Inflammatory macrophage treated with lipopolysaccharide for 1 hour (primary cell): ENCODE measurements around the gene DRG2.

ENCODE experiments used
- DNase-seq, 2 donors: peaks; one replicate each; pipeline ENCODE4 v3.0.0-alpha.2; 2020 to 2022

Gene DRG2, protein sequence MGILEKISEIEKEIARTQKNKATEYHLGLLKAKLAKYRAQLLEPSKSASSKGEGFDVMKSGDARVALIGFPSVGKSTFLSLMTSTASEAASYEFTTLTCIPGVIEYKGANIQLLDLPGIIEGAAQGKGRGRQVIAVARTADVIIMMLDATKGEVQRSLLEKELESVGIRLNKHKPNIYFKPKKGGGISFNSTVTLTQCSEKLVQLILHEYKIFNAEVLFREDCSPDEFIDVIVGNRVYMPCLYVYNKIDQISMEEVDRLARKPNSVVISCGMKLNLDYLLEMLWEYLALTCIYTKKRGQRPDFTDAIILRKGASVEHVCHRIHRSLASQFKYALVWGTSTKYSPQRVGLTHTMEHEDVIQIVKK

DNA sequence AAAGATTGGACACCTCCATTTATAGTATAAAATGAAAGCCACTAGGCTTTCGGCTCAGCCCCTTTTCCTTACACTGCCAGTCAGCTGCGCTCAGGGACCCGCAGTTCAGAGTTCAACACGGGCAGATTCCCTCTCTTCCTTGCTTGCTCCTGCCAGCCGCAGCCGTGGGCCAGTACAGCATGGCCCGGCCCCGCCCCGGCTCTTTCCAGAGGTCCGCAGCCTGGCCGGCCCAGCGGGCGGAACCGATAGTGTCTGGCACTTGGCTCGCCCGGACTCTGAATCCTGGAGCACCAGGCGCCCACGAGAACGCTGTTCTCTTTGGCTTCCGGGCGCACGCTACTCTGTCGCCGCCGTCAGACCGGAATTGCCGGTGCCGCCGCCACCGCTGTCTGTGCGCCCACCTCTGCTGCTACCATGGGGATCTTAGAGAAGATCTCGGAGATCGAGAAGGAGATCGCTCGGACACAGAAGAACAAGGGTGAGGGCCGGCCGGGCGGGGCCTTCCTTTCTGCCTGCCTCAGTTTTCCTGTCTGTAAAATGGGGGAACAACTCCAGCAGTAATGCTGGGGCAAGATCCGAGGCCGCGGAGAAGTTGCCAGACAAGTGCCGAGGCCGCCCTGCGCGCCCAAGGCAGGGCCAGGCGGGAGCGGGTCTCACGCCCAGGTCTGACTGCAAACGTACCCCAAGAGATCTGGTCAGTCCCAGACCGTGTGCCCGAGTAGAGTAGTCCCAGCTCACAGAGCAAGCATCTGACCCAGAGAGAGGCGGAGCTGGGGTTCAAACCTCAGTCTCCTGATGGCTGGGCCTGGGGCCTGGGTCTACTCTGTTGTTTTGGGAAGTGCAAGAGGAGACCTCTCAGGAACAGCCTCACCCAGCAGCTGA is at the start of gene DRG2:
DRG2 (plus strand) TSS at position 339 of the 882 bp plus-strand sequence; CDS start at position 415, 76 bp downstream.
- peak; percentile 82 to 97 for DNase-seq

- DNase-seq = peak; percentile 45 to 57
These were observed 49.4 kb upstream of the DRG2 start for GRCh38 chr17:18038149-18038850.

DNA sequence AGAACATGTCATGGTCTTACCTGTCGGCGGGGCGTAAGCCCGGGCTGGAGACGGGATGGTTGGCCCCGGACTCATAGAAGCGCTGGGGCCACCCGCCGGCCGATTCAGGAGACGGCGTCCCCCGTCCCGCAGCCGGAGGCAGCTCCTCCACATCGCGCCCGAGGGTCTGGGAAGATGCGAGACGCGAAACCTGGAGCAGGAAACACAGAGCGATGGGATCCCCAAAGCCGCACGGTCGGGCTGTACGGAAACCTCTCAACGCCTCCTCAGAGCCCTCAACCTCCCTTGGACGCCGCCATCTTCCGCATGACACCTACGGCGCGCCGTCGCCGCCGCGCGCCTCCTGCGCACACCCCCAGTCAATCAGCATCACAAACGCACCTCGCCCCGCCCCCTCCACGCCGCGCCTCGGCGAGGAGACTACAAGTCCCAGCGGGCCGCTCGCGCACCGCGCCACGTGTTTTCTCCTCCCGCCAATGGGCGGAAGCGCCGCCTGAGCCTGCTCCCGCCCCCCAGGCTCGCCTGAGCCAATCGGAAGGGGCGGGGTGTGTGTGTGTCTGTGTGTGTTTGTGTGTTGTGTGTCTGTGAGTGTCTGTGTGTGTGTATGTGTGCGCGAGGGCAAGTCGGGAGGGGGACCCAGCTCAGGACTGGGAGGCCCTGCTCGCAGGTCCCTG is 48.8 kb upstream of the DRG2 start, which contains the start of the genes ATPAF2 and GID4:
ATPAF2 (minus strand) TSS at position 308 of the 674 bp plus-strand sequence; CDS start at position 153, 155 bp downstream.
GID4 (plus strand) TSS at position 548 of the 674 bp plus-strand sequence; CDS start at position 605, 57 bp downstream.
- DNase-seq = peak; percentile 98 to 99

DNA sequence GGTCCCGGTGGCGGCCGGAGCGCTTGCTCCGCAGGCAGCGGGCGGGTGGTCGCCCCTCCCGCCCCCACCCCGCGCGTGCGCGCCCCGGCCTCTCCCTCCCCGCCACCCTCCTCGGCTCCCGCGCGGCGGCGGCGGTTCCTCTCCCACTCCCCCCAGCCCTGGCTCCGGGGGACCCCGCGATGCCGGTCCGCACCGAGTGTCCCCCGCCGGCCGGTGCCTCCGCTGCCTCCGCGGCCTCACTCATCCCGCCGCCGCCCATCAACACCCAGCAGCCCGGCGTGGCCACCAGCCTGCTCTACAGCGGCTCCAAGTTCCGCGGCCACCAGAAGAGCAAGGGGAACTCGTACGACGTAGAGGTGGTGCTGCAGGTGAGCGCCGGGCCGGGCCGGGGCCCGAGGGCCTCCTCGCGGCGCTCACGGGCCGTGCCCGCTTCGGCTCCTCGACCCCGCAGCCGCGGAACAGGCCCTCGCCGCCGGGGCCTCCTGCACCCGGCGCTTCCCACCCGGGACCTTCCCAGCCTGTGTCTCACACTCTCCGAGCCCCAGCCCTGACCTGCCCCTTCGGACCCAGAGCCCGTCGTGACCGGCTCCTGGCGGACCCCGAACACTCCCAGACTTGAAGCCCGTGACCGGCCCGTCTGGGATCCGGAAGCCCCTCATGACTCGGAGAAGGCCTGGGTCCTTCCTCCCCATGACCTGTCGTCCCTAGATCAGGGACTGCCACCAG is 48.0 kb upstream of the DRG2 start:
- peak; percentile 6 to 15 for DNase-seq

DNA sequence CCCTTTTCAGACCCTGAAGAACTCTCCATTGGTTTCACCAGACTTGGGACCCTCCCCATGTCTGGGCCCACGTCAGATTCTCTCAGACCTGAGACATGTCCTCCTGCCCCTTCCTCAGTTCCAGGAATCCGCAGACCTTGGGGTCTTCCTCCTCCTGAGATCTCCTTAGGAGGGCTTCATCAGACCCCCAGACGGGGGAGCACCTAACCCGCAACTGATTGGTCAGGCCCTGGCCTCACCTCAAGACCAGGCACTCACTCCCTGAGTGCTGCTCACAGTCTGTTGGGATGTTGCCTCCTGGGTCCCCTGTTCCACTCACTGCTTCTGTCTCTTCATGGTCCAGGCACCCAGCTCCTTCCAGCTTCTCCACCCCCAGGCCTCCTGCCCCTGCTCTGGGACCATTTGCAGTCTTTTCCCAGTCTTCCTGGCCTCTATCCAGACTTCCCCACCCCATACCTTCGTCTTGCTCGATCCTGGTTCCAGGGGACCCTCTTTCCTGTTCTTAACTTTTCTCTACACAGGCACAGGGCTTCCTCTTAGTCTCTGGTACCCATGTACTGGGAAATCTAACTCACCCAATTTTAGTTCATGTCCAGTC is 47.4 kb upstream of the DRG2 start:
- DNase-seq = no peak

DNA sequence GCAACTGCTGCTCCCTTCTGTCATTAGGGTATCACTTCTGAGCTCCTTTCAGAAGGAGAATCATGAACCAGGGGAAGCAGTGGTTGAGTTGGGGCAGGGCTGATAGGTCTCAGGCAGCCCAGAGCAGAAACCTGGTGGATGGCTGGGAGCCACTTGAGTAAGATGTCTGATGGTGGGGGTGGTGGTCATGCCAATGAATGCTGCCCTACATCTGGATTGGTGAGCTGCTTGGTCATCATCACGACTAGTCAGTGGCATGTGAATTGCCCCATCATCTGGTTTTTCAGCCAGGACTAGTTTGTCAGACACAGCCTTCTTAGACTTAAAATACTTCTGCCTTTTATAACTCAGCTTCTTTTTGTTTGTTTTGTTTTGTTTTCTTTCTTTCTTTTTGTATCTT is 46.0 kb upstream of the DRG2 start:
- peak in 1 of 2 donors; percentile 37 for DNase-seq

GRCh38 chr17:18042983-18043382 is 44.8 kb upstream of the DRG2 start:
- DNase-seq = no peak

- no peak for DNase-seq
These were observed 44.3 kb upstream of the DRG2 start for GRCh38 chr17:18043491-18043890.

- DNase-seq = no peak
These were observed 43.1 kb upstream of the DRG2 start for GRCh38 chr17:18044609-18045008.

GRCh38 chr17:18045691-18046350 is 41.9 kb upstream of the DRG2 start:
- DNase-seq = no peak

DNA sequence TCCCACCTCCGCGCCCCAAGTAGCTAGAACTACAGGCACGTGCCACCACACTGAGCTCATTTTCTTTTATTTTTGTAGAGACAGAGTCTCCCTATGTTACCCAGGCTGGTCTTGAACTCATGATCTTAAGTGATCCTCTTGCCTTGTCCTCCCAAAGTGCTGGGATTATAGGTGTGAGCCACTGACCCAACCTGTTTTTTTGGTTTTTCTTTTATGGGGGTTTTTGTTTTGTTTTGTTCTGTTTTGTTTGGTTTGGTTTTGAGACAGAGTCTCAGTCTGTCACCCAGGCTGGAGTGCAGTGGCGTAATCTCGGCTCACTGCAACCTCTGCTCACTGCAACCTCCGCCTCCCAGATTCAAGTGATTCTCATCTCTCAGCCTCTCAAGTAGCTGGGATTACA is 32.2 kb upstream of the DRG2 start:
- DNase-seq = no peak

DNA sequence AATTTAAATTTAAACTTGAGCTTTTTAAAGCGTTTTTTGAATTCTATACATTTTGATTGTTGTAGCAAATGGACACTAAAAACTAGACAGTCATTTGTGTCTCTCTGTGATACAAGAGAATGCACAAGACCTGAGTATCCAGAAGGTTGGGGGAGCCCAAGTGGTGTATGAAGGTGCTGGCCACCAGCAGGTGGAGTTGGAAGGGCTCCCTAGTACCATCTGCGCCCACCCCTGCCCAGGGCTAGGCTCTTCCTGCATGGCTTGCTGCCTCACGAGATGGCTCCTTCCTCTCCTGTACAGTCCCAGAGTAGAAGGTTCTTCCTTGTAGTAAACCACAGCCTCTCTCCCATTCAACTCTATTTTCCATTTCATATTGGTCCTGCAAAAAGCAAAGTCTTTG is 31.5 kb upstream of the DRG2 start:
- DNase-seq = no peak

- no peak for DNase-seq
These were observed 28.5 kb upstream of the DRG2 start for GRCh38 chr17:18059283-18059682.

DNA sequence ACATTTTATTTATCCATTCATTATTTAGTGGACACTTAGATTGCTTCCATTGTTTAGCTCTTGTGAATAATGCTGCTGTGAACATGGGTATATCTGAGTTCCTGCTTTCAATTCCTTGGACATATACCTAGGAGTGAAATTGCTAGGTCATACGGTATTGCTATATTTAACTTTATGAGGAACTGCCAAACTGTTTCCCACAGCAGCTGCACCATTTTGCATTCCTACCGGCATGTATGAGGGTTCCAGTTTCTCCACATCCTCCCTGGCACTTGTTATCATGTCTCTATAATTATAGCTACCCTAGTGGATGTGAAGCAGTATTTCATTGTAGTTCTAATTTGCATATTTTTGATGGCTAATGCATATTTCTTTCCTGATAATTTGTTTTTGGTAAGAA is 23.7 kb upstream of the DRG2 start:
- no peak for DNase-seq

DNA sequence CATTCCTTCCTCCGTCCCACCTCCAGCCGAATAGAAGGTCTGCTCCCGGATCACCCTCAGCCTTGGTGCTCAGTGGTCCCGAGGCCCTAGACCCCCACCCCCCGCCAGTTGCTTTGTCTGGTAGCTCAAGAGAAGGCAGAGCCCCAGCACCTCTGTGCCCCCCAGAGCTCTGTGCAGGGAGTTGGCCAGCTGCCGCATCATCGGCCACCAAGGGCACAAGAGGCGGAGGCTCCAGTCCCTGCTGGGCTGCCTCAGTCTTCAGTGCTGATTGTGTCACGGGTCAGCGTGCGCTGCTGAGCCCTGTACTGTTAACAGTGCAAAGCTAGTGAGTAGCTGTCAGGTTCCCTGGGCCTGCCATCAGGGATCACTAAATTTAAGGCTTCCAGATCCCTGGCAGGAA is 22.2 kb upstream of the DRG2 start:
- DNase-seq = no peak

DNA sequence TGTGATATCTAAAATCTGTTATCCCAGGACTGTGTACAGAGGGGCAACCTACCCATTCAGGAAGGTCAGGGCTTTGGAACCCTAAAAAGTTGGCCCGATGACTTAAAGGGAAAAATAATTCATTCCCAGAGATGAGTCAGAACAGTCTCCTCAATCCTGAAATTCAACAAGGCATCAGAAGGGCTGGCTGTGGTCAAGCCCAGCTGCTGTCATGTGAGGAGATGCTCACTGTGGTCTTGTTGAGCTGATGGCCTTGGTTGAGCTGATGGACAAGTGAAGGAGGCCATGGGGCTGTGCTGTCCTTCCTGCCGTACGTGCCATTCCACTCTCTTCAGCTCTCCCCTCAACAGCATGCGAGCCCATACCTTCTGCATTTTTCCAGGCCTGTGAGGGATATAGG is 20.9 kb upstream of the DRG2 start:
- no peak for DNase-seq

DNA sequence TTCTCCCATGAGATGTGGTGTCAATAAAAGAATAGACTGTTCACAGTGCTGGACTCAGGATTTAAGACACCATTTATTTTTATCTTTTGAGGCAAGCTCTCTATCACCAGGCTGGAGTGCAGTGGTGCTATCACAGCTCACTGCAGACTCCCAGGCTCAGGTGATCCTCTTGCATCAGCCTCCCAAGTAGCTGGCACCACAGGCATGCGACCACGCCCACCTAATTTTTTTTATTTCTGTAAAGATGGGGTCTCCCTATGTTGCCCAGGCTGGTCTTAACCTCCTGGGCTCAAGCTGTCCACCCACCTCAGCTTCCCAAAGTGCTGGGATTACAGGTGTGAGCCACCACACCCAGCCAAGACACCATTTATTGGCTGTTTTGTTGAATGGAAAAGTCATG is 18.6 kb upstream of the DRG2 start:
- DNase-seq = no peak

DNA sequence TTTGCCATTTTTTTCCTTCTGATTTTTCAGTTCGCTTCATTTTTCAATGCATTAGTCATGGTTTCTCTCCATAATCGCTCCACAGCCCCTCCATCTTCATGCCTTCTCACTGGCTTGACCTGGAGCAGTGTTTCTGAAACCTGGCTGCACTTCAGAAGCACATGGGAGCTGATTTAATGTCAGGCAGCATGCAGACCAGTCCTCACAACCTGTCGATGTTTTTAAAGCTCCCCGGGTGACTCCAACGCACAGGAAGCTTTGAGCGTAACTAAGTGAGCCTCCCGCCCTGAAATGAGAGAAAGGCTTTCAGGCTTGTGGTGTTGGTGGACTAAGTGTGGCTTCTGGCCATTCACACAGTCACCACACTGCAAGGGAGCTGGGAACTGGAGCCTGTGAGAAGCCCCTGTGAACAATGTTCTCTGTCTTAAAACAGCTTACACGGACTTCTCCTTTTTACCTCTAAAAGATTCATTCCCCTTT is 16.8 kb upstream of the DRG2 start:
- DNase-seq = peak in 1 of 2 donors; percentile 3

- DNase-seq = no peak
These were observed 16.0 kb upstream of the DRG2 start for GRCh38 chr17:18071751-18072150.

GRCh38 chr17:18074566-18075272 is 13.0 kb upstream of the DRG2 start:
- no peak for DNase-seq
